Islet of Langerhans (tissue), 1 donor: Measurements from ENCODE around the gene SNX10.

Experiments
- FAIRE-seq: peaks from one replicate; lab custom pipeline; 2011; peaks lifted over from hg19 to GRCh38; lab: Jason Lieb, UNC

The SNX10 gene

DNA sequence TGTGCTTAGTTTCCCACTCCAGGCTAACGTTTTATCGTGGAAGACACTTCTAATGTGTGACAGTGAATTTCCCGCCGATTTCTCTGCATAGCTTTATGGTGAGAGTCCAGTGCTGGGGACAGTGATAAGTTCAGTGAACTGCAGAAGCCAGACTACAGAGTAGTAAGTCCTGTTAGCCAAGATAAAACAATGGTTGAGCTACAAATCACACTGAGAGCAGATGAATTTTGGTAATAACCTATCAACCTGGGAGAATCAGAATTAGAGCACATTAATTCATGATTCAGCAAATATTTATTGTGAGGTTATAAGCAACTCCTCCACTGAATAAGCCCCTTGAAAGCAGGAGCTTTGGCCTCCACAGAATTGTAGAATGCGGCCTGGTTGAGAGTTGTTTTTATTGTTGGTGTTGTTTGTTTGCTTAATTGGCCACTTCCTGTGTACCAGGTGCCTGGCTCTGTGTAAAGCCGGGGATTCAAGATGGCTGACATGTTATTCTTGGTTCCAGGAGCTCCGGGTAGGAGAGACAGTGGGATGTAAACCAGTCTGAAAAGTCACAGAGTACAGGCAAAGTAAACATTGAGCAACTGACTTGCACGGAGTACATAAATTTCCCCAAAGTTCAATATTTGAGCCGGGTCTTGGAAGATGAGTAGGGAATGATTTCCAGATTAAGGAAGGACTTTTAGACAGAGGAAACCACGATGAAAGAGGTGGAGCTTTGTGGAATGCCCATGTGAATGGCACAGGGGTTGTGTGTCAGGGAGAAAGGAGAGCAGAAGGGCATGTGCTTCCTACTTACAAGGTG is 112.7 kb downstream of the SNX10 start:
- no peak for FAIRE-seq

- FAIRE-seq: no peak
These were observed 114.8 kb downstream of the SNX10 start for GRCh38 chr7:26406433-26406832.

GRCh38 chr7:26409661-26410547 is 118.2 kb downstream of the SNX10 start:
- no peak for FAIRE-seq

- no peak for FAIRE-seq
These were observed 121.5 kb downstream of the SNX10 start for GRCh38 chr7:26413007-26413691.

- FAIRE-seq: no peak
These were observed 124.3 kb downstream of the SNX10 start for GRCh38 chr7:26416004-26416403.

- no peak for FAIRE-seq
These were observed 126.3 kb downstream of the SNX10 start for GRCh38 chr7:26417911-26418413.

GRCh38 chr7:26419198-26419597 is 127.5 kb downstream of the SNX10 start:
- FAIRE-seq: no peak

GRCh38 chr7:26420422-26421019 is 128.9 kb downstream of the SNX10 start:
- no peak for FAIRE-seq

DNA sequence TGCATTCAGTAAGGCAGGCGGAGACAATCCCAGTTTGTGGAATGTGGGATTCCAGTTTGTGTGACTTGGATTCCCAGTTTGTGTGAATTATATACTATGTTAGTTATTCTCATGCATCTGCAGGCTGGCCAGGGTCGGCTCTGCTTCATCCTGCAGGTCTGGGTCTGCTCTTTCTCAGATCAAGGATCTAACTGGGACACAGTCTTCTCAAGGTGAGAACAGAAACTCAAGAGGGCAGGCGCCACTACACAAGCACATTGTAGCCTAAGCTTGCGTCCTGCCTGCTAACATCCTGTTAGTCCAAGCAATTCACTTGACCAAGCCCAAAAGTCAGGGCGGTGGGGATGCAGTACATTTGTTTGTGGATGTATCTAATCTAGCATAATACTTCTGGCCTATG is 131.1 kb downstream of the SNX10 start:
- no peak for FAIRE-seq

DNA sequence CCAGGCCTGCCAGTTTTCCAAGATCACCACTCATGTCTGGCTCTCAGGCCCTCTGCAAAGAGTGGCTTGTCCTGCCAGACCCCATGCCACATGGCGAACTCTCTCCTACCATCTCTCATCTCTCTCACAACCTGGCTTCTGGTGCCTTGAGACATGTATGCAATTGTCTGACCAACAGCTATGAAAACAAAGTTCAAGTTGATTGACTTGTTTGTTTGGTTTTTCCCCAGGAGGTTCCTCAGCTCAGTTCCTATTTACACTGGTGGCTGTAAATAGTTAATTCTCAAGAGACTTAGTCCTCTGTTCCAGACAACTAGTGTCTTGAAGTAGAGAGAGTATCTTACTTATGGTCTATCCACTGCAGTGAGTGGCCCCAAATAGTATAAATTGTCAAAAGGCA is 131.8 kb downstream of the SNX10 start:
- no peak for FAIRE-seq
